ENCODE measurements around the gene AP1M2.
"Not testable (repeated sequence)": the region's sequence is repeated elsewhere in the genome, so short reads cannot be mapped to it uniquely, and the experiment has no call there.

Gene AP1M2

DNA sequence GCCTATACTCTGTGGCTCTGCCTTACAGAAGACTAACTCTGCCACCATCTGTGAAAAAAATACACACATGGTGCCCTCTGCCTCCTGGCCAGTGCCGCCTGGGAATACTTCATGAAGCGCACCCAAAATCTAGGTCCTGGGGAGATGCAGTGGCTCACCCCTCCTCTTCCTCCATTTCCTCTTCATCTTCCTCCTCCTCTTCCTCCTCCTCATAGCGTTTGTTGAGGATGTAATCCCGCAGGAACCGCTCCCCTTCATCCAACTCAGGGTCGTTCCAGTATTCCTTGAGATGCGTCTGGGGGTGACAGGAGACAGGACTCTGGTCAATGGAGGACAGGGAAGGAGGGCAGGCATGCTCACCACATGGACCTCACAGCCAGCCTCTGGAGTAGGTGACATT, 27.0 kb downstream of the AP1M2 start:
- DNase-seq, result no peak

DNA sequence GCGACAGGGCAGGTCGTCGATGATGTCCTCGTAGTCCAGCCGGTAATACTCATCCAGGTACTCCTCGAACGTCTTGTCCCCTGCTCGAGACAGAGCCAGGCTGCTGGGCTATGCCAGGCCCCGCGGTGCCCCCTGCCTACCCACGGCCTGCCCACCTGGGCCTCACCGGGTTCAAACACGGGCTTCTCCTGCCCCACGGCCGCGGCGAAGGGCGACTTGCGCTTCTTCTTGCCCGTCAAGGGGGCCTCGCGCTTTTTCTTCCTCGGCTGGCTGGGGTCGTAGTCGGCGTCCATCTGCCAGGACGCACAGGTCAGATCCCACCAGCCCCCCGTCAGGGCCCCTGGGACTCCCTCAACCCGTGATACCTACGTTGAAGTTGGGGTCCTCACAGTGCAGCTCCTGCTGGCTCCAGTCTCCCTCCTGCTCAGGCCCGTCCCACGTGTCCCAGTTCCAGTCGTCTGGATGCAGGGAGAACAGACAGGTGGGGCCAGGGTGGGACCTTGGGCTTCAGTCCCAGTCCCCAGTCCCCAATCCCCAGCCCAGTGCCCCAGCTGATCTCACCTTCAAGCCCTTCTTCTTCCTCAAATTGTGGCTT, 29.4 kb downstream of the AP1M2 start:
- DNase-seq, result no peak

- no peak for DNase-seq
These were observed 31.5 kb downstream of the AP1M2 start for GRCh38 chr19:10555610-10555973.

DNA sequence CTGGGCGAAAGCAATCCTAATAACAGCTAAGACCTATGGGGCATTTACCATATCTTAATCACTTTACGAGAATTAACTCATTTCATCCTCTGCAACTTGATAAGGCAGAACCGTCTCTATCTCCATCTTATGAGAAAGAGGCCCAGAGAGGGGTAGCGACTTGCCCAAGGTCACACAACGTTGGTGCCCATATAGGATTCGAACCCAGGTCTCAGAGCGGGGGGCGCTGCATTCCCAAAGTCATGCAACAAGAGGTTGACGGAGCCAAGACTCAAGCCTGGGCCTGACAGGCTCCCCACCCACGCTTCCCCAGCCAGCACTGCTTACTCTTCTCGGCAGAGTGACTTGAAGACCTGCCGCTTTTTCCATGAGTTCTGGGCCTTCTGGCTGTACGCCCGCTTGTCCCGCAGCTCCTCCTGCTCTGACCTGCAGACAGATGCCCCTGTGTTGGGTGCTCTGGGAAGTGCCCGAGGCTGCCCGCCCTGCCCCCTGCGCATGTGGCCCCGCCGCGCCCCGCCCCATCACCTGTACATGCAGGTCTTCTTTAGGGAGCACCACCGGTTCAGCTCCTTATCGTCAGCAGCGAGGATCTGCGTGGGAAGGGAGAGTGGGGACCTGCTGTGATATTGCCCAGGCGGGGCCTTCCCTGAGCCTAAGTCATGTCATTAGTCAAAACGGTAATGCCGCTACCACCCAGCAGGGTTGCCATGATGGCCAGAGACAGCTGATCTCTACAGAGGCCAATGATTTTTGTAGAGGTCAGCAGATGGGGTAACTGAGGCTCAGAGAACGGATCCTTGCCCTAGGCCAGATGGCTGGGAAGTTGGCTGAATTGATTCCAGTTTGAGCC, 32.1 kb downstream of the AP1M2 start:
- DNase-seq, result no peak

GRCh38 chr19:10553943-10554381, 33.1 kb downstream of the AP1M2 start:
- DNase-seq, result peak; percentile 22 to 70 (median 34)

- peak in 2 of 6 experiments; percentile 13 to 15 for DNase-seq
These were observed 33.9 kb downstream of the AP1M2 start for GRCh38 chr19:10553087-10553667.

DNA sequence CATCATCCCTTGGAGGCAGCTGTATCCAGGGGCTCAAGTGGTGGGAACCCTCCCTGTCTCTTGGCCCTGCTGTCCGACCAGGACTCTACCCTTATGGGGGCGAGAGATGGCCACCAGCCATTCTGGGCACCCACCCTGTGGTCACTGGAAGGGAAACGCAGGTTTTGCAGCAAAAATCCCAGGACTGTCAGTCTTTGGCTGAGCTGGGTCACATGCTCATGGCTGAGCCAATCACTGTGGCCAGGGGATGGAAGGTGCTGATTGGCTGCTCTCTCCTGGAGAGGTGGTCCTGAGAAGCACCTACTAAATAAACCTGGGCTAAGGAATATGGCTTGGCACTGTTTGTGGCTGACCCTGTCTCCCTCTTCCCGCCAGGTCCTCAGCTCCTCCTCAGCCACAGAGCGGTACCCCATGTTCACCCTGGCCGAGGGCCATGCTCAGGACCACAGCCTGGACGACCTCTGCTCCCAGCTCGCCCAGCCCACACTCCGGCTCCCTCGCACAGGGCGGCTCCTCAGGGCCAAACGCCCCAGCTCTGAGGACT, 34.5 kb downstream of the AP1M2 start:
- DNase-seq, result peak in 2 of 6 experiments; percentile 16 to 21

DNA sequence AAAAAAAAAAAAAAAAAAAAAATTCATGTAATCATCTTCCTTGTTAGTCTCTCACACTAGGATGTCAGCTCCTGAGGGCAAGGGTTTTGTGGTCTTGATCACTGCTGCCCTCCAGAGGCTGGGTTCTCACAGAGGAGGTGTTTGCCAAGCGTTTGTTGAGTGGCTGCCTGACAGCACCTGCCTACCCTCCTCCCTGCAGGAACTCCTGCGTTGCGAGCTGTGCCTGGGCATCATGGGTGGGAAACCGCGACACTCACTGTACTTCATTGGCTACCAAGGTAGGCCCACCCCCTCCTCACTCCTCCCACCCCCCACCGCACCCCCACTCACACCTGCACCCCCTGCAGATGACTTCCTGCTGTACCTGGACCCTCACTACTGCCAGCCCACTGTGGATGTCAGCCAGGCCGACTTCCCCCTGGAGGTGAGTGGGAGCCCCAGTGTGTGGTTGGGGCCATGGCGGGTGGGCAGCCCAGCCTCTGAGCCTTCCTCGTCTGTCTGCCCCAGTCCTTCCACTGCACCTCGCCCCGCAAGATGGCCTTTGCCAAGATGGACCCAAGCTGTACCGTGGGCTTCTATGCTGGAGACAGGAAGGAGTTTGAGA, 35.3 kb downstream of the AP1M2 start:
- peak in 4 of 6 experiments; percentile 10 to 23 (median 17) for DNase-seq

DNA sequence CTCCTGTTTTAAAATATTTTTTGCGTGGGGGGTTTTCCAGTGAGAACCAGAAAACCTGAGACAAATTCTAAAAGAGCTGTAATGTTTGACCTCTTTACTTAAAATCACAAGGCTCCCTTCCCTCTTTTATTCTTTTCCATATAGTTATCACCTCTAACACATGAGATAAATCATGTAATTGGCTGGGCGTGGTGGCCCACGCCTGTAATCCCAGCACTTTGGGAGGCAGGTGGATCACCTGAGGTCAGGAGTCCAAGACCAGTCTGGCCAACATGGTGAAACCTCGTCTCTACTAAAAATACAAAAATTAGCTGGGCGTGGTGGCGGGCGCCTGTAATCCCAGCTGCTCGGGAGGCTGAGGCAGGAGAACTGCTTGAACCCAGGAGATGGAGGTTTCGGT, 36.1 kb downstream of the AP1M2 start:
- not testable (repeated sequence) for DNase-seq

DNA sequence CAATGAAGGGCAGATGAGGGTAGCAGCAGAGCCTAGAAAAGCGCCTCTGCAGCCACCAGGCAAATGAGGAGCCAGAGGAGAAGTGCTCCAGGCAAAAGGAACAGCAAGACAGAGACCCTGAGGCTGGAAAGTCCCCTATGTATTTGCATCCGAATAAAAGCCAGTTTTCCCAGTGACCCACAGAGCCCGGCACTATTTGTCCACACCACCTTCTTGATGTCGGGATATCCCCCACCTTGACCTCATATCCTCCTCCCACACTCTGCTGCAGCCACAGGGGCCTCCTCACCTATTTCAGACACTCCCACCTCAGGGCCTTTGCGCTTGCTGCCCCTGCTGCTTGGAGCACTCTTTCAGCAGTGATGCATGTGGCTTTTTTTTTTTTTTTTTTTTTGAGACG, 36.8 kb downstream of the AP1M2 start:
- no peak for DNase-seq

DNA sequence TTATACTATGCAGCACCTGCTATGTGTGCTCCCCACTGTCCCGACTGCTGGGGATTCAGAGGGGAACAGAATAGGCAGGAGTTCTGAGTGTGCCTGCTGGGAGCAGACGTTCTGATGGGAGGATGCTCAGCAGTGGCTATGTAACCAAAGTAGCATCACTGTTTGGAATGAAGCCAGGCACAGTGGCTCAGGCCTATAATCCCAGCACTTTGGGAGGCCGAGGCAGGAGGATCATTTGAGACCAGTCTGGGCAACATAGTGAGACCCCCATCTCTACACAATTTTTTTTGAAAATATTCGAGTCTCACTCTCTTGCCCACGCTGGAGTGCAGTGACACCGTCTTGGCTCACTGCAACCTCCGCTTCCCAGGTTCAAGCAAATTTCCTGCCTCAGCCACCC, 37.4 kb downstream of the AP1M2 start:
- no peak for DNase-seq

- no peak for DNase-seq
These were observed 38.3 kb downstream of the AP1M2 start for GRCh38 chr19:10548746-10549276.

DNA sequence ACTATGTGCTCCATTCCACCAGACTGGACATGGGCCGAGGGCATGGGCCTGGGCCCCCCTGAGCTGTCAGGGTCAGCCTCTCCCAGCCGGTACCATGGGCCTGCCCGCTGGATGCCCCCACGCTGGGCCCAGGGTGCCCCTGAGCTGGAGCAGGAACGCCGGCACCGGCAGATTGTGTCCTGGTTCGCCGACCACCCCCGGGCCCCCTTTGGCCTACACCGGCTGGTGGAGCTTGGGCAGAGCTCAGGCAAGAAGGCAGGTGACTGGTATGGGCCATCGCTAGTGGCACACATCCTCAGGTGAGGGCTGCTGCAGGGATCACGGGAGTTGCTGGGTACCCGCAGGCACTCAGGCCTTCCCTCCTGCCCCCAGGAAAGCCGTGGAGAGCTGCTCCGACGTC, 40.3 kb downstream of the AP1M2 start:
- DNase-seq, result no peak

- peak in 1 of 6 experiments; percentile 13 for DNase-seq
These were observed 42.3 kb downstream of the AP1M2 start for GRCh38 chr19:10544753-10545251.

DNA sequence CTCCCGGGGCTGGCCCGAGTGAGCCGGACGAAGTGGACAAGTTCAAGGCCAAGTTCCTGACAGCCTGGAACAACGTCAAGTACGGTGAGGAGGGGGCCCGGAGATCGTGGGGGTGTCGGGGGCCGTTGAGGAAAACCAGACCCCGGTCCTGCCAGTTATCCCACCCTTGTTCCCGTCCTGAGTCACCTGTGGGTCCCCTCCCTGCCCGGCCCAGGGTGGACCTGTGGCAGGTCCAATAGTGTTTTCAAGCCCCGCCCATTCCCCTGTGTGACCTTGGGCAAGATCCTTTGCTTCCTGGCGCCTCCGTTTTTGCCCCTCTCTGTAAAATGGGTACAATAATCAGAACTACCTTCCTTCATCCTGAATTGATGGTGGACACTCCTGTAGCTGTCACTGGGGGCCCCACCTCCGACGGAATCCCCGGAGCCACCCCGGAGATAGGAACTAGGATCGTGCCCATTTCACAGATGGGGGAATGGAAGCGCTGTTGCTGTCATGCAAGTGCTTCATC, 42.8 kb downstream of the AP1M2 start:
- peak in 2 of 6 experiments; percentile 25 to 43 for DNase-seq

DNA sequence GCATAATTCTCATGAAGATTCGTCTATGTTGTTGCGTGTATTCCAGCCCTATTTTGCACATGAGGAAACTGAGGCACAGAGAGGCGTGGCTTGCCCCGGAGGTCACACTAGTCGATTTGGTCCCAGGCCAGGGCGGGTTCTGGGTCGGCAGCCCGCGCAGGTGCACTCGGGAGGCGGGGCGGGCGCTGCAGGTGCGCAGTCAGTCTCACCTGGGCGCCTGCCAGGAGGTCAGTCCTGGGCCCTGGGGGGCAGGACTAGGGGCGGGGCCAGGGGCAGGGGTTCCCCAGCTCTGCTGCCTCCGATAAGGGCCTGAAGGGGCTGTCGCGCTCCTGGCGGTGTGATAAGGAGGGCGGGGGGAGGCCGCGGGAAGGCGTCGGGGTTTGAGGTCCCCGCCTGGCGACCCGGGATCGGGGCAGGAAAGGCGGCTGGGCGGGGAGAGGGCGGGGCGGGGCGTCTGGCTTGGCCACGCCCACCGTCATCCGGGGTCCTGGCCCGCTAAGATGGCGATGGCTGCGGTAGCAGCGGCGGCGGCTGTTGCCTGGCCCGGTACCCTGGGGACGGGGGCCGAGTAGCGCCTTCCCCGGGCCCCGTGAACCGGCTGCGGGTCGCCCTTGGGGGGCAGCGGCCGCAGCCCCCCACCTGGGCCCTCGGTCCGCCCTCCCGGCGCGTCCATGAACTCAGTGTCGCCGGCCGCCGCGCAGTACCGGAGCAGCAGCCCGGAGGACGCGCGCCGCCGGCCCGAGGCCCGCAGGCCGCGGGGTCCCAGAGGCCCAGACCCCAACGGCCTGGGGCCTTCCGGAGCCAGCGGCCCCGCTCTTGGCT, 43.5 kb downstream of the AP1M2 start, which contains the start of gene ATG4D:
TSS of gene ATG4D (plus strand) at position 485 of the 822 bp plus-strand sequence. CDS start at position 672, 187 bp downstream.
- DNase-seq, result peak; percentile 80 to 95 (median 87)

DNA sequence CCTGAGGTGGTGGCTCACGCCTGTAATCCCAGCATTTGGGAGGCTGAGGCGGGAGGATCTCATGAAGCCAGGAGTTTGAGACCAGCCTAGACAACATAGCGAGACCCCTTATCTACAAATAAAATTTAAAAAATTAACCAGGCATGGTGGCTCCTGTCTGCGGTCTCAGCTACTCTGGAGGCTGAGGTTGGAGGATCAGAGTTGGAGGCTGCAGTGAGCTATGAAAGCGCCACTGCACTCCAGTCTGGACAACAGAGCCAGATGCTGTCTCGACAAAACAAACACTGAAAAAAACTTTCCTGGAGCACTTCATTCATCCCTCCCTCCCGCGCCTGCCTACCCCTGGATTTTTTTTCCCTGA, 44.1 kb downstream of the AP1M2 start:
- DNase-seq, result no peak

DNA sequence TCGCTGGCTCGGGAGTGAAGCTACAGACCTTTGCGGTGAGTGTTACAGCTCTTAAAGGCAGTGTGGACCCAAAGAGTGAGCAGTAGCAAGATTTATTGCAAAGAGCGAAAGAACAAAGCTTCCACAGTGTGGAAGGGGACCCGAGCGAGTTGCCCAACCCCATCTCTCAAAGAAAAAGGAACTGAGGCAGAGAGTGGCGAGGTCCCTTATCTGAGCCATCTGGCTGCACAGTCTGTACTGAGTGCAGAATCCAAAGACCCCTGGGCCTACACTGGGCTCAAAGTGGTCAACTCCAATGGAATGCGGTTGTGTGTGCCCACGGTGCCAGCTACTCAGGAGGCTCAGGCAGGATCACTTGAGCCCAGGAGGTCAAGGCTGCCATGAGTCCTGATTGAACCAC, 48.1 kb downstream of the AP1M2 start:
- not testable (repeated sequence) for DNase-seq

DNA sequence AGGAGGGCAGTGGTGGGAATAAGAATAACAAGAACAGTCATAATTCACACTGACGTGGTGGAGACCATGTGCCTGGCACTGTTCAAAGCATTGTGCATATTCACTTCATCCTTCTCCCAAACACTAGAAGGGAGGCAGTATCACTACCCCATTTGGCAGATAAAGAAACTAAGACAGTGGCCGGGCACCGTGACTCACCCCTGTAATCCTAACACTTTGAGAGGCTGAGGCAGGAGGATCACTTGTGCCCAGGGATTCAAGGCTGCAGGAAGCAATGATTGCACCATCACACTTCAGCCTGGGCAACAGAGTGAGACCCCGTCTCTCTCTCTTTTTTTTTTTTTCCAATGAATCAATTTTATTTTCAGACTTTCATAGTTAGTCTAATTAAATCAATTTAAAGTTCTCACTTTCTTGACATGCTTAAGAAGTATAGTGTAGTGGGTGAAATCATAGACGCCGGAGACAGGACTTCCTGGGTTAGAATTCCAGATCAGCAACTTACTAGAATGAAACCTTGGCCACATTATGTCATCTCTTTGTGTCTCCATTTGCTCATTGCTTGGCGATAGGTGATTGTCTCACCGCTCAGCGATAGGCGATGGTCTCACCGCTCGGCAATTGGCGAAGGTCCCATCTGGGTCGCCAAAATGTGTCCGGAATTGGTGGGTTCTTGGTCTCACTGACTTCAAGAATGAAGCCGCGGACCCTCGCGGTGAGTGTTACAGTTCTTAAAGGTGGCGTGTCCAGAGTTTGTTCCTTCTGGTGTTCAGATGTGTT, 48.7 kb downstream of the AP1M2 start:
- DNase-seq, result no peak

GRCh38 chr19:10537668-10538067, 49.4 kb downstream of the AP1M2 start:
- DNase-seq, result no peak

- DNase-seq, result no peak
These were observed 51.5 kb downstream of the AP1M2 start for GRCh38 chr19:10535613-10536012.

Data from stimulated activated naive CD4-positive, alpha-beta T cell (primary cell).